Fibroblast of the conjunctiva (primary cell): ENCODE data around the gene IL6ST.
A peak's percentile ranks its signal among the peaks of the same experiment; 100 is the strongest.

Experiments
- DNase-seq: peaks from one replicate; pipeline ENCODE4 v3.0.0-alpha.2; 2010; ENCODE audit warnings: low read depth

The IL6ST gene

DNA sequence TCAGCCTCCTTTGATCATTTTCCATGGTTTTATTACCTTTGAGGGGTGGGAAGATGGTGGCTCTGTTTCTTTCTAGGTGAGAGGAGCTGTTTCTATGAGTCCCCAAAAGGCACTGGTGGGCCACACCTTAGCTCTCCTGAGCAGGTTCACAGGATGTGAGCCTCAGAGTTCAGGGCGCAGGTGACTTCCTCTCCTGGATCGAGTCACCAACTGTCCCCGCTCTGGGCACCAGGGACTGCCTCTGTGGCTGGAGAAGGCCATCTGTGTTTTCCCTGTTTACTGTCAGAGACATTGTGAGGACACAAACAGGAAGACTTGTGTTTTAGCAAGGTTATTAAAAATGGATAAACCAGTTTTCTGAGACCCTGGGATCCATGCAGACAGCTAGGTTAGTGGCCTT, 75.1 kb downstream of the IL6ST start:
- DNase-seq, result no peak

GRCh38 chr5:55918087-55919035, 76.4 kb downstream of the IL6ST start:
- no peak for DNase-seq

GRCh38 chr5:55917402-55918086, 77.2 kb downstream of the IL6ST start:
- no peak for DNase-seq

DNA sequence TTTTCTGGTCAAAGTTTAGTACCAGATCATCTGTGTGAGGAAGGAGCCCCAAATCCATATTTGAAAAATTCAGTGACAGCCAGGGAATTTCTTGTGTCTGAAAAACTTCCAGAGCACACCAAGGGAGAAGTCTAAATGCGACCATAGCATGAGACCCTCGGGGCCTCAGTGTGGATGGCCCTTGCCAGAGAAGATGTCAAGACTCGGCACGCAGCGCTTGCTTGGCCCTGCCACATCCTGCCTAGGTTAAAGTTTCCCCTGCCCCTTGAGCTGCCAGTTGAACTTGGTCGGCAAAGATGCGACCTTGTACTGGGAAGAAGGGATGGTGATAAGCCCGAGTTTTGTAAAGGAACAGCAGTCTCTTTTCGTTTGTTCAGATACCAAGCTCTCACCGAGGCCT, 77.8 kb downstream of the IL6ST start:
- no peak for DNase-seq

DNA sequence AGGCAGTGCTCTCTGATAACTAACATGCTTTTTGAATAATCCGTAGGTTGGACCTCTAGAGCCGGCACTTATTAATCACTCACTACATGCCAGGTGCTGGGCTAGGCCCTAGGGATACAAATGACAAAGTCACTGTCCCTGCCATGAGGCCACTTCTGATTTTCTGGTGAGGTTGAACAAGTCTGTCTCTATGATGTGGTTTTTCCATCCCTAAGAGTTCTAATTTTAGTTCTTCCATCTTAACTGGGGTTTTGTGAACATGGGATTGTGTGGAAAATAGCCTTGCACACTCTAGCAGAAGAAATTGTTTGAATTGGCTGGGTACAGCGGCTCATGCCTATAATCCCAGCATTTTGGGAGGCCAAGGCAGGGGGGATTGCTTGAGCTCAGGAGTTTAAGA, 79.0 kb downstream of the IL6ST start:
- no peak for DNase-seq

DNA sequence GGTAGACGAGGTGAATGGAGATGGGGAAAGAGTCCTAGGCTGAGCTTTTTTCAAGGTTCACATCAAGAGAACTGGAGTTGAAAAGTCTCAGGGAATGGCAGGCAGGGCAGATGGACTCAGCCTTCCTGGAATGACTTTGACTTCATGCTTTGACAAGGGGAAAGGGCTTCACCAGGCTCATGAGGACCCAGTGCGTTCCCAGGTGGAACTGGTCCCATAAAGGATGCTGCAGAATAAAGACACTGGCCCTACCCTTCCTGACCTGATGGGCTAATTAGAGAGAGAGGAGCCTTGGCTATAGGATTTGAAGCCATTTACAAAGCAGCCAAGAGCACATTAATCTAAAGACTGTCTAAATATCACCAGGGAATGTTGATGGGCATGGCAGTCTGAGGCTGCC, 79.8 kb downstream of the IL6ST start:
- DNase-seq, result no peak

- no peak for DNase-seq
Measured at GRCh38 chr5:55913466-55914413, 81.0 kb downstream of the IL6ST start.

GRCh38 chr5:55911784-55912653, 82.7 kb downstream of the IL6ST start:
- peak; percentile 73 for DNase-seq

DNA sequence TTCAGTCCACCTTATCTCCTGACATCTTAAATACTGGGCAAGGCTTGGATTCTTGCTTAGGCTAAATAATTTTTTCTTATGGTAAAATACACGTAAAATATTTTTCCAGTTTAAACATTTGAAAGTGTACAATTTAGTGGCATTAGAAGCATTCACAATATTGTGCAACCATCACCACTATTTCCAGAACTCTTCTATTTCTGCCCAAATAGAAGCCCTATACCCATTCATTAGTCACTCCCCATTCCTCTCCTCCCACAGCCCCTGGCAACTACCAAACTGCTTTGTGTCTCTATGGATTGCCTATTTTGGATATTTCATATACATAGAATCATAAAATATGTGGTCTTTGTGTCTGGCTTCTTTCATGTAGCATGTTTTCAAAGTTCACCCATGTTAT, 86.0 kb downstream of the IL6ST start:
- no peak for DNase-seq

GRCh38 chr5:55907927-55908326, 86.8 kb downstream of the IL6ST start:
- no peak for DNase-seq

DNA sequence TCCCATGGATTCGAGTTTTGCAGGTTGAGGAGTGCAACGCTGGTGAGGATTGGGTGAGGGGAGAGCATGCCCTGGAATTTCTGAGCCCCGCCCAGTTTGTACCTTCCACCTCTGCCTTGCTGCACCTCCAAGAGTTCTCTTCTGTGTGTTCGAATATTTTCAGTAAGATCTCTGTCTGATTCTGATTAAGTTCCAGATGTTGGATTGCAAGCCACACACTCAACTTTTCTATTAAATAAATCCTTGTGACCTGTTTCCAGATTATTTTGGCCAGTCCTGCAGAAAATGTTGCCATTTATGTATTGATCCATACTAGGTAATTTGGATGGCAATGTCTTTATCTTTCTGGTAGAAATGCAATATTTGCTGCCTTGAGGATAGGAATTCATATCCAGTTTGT, 89.5 kb downstream of the IL6ST start:
- DNase-seq, result no peak

- DNase-seq, result peak; percentile 74
Measured at GRCh38 chr5:55904152-55904551, 90.6 kb downstream of the IL6ST start.

DNA sequence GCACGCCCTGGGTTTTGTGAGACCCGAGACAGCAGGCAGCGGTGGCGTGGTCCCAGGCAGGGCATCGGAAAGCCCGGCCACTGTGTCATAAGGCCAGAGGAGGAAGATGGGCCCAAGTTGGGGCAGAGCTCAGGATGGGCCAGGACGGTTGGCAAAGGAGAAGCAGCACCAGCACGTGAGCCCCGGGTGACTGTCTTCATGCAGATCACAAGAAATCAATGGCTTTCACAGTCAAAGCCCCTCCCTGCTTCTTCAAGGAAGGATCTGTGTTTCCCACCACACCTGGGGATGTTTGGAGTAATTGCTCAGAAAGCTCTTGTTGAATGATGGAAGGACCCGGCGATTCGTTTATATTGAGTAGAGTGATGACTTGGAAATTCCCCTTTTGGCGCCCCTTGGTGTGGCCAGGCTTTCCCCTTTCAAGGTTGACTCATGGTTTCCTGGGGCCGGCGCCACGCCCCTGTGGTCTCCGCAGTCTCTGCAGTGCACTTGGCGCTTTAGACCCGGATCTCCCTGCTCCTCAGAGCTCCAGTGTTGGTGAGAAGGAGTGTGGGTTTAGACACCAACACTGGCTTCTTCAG, 91.6 kb downstream of the IL6ST start:
- no peak for DNase-seq

DNA sequence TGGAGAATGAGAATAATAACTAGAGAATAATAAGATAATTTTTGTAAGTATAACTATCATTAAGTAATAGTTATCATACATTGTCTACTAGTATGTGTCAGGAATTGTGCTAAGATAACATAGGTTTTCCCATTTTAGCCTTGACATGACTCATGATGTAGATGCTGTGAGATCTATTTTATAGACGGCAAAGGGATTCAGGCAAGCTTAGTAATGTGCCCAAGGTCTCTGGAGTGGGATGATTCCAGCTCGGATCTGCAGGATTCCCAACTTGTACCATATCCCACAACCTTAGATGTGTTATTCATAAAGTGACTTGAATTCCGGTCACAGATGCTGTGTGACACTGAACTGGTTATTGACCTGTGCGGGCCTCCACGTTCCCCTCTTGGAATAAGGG, 92.1 kb downstream of the IL6ST start:
- no peak for DNase-seq

- no peak for DNase-seq
Measured at GRCh38 chr5:55900776-55901175, 94.0 kb downstream of the IL6ST start.

- no peak for DNase-seq
Measured at GRCh38 chr5:55900068-55900467, 94.7 kb downstream of the IL6ST start.

DNA sequence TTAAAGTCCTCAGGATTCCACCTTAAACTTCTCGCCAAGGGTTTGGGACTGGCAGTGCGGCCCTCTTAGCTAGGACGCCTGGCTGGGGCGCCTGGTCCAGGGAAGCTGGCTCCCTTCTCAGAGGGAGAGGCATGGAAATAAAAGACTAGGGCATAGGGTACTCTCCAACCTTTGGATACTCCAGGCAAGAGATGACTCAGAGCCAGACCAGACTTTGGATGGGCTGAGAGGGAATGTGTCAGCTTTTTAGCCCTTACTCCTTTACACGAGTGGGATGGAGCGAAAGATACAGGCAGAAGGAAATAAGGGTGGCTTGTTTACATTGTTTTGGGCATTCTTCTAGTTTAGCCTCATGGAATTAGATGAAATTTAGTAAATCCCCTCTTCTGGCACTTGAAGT, 95.4 kb downstream of the IL6ST start:
- peak; percentile 40 for DNase-seq

DNA sequence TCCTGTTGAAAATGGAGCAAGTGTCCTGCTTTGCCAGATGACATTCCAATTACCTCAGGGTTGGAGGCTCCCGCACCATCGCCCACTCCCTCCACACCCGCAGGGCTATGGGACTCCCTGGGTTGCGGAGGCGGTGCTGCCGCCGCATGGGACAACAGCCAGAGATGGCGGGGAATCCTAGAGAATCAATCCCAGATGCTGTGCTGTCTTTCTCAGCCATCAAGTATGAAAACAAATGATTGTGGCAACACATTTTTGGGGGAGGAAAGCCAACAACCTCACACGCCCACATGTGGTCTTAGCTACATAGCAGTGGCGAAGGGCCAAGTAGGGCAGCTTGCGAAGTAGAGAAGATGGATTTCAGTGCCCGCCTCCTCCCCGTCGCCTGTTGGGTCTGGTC, 96.9 kb downstream of the IL6ST start:
- DNase-seq, result peak; percentile 99

- DNase-seq, result no peak
Measured at GRCh38 chr5:55897206-55897894, 97.4 kb downstream of the IL6ST start.

DNA sequence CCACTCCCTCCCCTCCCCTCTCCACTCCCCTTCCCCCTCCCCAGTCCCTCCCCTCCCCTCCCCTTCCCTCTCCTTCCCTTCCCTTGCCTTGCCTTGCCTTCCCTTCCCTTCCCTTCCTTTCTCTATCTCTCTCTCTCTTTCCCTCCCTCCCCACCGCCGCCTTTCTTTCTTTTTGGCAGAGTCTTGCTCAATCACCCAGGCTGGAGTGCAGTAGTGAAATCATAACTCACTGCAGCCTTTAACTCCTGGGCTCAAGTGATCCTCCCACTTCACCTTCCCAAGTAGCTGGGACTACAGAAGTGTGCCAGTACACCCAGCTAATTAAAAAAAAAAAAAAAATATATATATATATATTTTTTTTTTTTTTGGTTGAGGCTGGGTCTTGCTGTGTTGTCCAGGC, 98.1 kb downstream of the IL6ST start:
- no peak for DNase-seq
